NCI-H774 (cell line): Measurements from ENCODE around the gene VAMP4.
A peak's percentile ranks its signal among the peaks of the same experiment; 100 is the strongest.
"Not testable (repeated sequence)": the region's sequence is repeated elsewhere in the genome, so short reads cannot be mapped to it uniquely, and the experiment has no call there.

ENCODE experiments used
- DNase-seq: peaks from one replicate; lab custom pipeline; 2025; lab: John Stamatoyannopoulos, UW

VAMP4 gene

DNA sequence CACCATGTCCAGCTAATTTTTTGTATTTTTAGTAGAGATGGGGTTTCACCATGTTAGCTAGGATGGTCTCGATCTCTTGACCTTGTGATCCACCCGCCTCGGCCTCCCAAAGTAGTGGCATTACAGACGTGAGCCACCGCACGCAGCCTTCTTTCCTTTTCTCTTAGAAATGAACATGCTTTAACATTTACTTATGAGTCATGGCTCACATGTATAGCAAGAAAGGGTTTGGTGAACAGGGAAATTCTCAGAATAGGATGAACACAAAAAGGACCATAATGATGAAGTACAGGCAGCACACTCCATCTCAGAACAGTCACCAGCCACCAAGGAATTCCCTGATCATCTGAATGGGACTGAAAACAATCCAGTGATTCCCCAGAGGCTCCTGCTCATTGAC lies 9.4 kb upstream of the VAMP4 start:
- no peak for DNase-seq

DNA sequence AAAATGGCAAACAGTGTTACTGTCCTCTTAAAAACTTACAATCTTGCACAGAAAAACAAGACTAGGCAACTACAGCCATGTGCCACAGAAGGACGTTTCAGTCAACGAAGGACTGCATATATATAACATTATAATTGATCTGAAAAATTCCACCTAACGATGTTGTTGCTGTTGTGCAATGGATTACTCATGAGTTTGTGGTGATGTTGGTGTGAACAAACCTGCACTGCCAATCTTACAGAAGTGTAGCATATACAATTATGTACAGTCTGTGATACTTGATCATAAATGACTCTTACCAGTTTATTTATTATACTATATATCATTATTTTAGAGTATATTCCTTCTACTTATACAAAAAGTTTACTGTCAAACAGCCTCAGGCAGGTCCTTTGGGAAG lies 6.8 kb upstream of the VAMP4 start:
- DNase-seq, result no peak

DNA sequence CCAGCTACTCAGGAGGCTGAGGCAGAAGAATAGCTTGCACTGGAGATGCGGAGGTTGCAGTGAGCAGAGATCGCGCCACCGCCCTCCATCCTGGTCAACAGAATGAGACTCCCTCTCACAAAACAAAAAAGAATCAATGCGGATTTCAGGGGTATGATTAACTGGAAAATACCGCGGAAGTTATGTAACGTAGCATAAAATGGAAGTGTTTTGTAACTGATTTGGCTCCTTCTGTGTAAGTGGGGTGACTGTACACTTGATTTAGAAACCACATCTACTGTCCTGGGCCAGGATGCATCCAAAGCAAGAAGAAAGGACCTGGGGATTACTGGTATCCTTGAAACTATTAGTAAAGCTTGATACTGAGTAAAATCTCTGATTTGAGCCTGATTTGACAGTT lies 3.1 kb upstream of the VAMP4 start:
- no peak for DNase-seq

DNA sequence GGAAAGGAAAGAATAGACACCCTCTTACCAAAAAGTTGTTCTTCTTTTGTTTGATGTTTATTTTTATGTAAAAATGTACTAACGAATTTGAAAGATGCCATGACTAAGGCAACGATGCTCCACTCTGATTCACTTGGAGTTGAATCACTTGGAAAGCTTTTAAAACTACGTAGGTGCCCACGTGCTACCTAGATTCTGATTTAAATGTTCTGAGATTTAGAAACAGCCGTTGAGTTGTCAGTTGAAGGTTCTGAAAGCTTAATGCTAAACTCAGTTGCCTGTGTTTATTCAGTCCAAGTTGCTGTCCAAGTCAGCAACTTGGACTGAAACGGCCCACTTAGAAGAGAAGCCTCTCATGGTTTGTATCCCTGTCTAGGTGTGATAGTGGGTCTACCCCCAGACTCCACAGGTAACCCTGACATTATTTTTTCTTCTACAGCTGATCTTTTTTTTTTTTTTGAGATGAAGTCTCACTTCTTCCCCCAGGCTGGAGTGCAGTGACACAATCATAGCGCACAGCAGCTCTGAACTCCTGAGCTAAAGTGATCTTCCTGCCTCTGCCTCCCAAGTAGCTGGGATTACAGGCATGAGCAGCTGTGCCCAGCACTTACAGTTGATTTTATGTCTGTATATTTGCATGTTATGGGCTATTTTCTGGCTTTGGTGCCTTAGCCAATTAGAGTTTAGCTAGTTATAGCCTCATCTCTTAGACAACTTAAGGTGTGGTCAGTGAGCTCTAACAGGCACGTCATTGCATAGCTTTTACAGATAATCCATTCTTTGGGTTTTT lies 1.4 kb upstream of the VAMP4 start:
- DNase-seq, result no peak

DNA sequence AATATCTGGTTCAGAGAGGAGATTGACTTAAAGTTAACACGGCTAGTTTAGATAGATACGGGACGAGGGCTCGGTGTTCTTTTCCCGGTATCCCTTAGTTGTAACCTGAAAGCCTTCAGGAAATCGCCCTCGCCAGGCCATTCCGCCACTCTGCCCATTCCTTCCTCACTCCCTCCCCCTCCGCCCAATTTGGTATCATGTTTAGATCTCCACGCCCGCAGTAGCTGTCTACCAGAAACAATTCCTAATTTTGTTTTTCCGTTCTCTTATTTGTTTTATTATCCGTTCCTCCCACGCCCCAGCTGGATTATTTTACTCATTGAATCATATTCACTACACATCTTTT lies 685 bp upstream of the VAMP4 start:
- no peak for DNase-seq

DNA sequence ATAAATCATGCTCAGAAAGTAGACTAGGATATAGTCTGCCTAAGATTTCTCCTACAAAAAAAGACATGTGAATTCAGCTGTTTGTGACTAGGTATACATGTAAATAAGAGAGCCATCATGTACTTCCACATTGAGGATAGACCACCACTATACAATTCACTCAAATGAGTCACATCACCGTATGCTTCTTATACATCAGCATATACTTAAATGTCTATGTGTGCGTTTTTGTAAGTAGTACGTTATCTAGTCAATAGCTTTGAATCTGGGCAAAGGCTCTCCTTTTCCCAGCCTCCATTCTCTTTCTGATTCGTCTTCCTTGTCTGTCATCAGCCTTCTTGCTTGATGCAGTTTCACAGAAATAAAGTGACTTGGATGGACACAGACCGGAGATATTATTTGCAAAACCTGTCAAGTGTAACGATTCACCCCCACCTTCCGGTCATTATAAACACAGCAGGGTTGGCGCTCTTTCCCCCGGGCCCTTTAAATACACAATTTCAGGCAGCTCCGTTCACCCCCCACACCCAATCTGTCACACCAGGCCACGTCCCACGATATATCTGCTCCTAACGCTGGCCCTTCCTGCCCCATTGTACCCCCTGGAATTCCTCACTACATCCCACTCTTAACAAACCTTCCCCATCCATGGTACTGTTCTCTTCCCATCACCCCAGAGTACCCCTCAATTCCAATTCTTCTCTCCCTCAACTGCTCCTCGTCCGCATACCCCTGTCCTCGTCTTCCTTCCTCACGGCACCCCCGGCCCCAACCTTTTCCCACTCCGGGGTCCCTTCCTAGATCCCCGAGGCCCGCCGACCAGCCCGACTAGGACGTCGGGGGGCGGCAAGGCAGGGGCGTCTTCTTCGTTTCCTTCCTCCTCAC lies 636 bp downstream of the VAMP4 start:
- peak; percentile 9 for DNase-seq

DNA sequence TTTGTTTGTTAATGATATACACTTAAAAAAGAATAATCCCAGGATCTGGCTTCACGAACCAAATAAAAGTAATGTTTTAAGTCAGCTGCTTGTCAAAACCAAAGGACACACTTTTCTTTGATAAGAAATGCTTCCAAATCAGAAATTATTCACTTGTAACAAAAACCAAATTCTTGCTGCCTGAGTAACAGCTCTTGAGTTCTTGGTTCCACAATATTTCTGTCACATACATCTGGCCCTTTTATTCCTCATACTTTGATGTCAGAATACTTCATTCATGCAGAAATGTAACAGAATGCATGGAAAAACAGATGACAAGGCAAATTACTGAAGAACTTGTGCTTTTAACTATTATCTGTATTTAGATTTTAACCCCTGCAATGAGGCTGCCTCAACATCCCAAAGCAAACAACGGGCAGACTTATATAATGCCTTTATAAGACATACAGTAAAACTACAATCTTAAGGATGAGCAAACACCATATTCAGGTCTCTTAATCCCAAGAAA lies 1.5 kb downstream of the VAMP4 start:
- no peak for DNase-seq

DNA sequence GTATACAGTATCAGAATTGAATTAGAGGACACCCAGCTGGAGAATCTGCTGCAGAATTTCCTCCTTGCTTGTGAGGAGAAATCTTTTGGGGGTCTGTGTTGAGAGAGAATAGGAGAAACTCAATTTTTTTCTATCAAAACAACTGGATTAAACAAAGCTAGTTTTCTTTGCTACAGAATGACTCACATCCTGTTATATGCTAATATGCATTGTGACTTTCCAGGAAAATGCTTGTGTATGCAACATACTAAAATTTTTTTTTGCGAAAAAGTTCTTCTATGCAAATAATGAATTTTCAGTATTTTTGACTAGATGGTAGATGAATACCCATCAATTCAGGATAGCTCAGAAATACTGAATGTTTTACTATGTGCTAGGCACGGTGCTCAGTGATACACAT lies 2.2 kb downstream of the VAMP4 start:
- no peak for DNase-seq

DNA sequence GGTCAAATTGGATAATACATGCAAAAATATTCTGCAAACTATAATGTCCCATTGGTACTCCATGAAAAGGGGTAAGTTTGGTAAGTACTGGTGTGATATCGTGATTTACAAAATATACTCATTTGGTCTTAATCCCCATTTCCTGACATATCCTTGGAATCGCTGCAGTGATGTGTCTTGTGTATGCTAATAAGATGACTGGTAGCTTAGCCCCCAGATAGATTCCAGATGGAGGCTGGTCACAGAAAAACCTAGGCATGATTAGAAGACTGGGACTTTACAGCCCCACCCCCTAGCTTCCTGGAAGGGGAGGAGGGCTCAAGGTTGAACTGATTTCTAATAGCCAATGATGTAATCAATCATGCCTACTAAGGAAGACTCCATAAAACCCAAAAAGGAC lies 3.0 kb downstream of the VAMP4 start:
- DNase-seq, result no peak

DNA sequence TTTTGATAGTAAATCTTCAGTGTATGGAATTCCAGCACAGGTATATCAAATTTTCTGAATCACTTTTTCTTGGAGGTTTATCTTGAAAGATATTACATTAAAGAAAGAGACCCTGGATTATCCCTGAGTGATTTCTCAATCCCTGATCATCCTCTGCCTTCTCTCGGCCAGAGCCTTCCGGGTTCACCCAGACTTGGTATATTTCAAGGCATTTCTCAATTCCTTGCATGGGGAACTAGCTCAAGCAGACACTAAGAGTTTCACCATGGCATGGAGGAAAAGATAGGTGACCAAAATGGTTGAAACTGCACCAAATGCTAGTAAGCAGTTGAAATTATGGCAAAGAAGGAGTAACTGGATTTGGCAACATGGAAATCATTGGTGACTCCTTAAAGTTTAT lies 5.7 kb downstream of the VAMP4 start:
- DNase-seq, result no peak

DNA sequence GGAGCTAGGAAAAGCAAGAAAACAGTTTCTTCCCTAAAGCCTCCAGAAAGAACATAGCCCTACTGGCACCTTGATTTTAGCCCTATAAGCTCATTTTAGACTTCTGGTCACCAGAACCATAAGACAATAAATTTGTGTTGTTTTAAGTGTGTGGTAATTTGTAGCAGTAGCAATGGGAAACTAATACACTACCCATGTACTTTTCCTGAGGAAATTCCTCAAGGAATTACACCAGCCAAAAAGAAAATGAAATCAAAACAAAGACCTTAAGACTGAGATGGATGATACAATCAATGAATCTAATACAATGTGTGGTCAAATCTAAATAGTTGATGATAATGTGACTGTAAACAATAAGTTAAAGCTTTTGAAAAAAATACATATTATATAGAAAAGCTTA lies 11.8 kb downstream of the VAMP4 start:
- DNase-seq, result no peak

DNA sequence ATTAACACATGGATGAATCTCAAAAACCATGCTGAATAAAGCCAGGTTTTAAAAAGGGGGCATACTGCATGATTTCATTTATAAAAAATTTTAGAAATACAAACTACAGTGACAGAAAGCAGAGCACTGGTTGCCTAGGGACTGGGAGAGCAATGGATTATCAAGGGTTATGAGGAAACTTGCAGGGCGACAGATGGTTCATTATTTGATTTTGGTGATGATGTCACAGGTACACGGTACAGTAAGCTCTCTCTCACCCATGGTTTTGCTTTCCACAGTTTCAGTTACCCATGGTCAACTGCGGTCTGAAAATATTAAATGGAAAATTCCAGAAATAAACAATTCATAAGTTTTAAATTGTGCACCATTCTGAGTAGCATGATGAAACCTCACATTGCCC lies 14.1 kb downstream of the VAMP4 start:
- DNase-seq, result no peak

DNA sequence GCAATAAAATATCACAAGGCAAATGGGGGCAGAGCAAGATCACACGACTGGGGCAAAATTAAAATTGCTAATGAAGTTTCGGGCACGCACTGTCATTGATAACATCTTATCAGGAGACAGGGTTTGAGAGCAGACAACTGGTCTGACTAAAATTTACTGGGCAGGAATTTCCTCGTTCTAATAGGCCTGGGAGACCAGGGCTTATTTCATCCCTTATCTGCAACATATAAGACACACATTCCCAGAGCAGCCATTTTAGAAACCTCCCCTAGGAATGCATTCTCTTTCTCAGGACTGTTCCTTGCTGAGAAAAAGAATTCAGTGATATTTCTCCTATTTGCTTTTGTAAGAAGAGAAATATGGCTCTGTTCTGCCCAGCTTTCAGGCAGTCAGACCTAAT lies 18.7 kb downstream of the VAMP4 start:
- DNase-seq, result not testable (repeated sequence)

DNA sequence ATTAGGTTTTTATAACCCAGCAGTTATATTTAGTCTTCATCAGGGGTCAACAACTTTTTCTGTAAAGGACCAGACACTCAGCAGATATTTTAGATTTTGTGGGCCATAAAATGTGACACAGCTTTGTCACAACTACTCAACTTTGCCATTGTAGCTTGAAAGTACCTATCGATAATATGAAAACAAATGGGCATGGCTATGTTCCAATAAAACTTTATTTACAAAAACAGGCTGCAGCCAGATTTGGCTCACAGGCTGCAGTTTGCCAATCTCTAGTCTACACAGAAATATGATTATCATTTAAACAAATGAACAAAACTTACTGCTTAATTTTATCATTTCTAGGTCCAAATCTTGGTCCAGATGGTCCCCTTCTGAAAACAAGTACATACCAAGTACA lies 23.0 kb downstream of the VAMP4 start:
- DNase-seq, result no peak

DNA sequence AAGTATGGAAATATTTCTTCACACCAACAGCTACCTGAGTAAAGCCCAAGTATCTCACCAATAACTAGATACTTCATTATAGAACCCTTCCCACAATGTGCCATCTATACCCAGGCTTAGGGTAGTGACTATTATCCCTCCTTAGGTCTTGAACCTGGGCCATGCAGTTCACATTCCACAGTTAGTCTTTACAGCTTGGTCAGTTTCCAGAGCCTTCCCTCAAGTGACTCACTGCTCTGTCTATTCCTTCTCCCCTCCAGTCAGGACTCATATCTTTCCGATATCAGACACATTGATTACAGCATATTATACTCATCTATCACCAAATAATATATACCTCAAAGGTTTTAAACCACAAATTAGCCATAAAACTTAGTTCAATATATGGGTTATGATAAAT lies 23.6 kb downstream of the VAMP4 start:
- no peak for DNase-seq

DNA sequence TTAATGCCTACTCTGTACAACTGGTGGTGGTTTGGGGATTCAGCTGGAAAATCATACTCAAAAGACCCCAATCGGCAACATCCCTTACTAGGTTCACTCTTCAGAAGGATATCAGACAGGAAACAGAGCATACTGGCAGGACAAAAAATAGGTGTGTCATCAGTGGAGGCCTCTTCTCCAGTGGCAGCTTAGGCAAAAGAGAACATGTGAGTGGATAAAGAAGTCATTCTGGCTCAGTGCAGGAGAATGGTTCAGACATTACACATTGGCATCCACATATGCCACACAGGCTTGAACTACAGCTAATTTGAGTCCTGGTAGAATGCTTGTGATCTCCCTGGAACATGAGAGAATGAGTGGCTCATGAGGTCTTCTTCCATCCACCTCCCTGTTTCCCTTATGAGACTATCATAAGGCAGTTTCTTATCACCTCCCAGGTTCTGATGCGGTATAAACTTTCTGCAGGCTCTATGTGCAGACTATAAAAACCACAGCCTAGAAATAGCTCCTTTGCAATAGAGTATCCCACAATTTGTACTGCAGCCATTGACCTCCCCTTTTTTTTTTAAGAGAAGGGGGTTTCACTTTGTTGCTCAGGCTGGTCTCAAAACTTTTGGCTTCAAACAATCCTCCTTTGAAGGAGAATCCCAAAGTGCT lies 24.7 kb downstream of the VAMP4 start:
- no peak for DNase-seq

DNA sequence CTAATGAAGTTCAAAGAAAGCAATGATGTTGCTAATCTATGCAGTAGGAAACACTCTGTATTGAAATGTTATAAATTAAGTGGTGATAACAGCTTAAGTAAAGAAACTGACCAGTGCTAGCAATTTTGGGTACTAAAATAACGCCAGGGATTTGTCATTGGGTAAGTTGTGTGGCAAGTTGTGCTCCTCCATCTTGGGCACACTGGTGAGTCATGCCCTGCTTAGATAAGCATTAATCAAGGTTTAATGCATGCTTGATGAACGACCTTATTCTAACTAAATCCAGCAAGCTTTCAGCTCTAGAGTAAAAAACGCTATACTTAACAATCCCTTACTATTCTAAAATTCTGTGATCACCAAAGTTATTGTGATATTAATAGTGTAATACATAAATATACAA lies 25.2 kb downstream of the VAMP4 start:
- no peak for DNase-seq

DNA sequence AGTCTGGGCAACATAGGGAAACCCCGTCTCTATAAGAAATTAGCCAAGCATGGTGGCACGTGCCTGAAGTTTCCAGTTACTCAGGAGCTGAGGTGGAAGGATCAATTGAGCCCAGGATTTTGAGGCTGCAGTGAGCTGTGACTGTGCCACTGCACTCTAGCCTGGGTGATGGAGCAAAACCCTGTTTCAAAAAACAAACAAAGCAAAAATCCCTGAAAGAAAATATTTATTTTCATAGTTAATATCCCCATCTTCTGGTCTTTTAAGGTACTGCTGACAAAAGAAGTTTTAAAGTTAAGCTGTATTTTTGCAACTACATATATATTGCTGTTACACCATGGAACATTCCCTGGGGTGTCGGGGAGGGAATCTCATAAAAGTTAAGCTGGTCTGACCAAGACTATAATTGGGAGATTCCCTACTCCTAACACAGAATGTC lies 26.0 kb downstream of the VAMP4 start:
- no peak for DNase-seq

DNA sequence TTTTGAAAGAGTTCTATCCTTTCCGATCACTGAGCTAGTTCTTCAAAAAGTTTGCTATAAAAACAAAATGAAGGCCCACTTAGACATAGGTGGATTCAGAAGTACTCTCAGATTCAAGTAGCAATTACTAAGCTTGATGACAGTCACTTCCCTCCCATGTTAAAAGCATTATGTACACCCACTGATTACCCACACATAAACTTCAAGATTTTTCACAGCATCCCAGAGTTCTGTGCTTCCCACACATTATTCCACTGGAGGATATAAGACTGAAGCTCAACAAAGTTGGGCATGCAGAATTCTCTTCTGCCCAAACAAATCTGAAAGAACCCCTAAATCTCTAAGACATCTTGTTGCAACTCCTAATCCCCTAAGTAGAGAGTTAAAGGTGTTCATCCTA lies 29.5 kb downstream of the VAMP4 start:
- DNase-seq, result no peak

DNA sequence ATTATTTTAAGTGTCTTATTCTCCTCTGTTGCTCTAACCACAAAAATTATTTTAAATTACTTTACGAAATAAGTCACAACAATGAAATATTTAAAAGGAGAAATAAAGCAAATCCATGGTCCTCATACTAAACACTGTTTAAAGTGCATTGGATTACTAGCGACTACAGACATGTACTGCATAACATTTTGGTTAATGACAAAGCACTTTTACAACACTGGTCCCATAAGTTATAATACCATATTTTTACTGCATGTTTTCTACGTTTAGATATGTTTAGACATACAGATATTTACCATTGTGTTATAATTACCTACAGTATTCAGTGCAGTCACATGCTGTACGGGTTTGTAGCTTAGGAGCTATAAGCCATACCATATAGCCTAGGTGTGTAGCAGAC lies 30.2 kb downstream of the VAMP4 start:
- DNase-seq, result no peak

DNA sequence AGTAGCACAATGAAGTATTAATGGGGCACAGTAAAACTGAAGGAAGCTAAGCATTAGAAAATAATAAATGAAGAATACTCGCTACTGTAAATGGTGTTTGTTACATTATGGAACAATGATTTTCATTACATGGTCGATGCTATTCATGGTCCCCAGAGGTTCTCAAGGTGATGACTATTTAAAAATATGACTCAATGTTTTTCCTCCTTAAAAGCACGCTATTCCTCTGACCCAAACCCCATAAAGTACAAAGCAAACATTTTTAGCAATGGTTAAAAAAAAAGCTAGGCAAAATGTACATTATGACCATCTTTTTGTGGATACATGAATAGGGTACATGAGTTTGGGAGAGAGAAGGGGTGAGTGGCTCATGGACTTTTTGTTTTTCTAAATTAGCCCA lies 34.3 kb downstream of the VAMP4 start:
- no peak for DNase-seq

DNA sequence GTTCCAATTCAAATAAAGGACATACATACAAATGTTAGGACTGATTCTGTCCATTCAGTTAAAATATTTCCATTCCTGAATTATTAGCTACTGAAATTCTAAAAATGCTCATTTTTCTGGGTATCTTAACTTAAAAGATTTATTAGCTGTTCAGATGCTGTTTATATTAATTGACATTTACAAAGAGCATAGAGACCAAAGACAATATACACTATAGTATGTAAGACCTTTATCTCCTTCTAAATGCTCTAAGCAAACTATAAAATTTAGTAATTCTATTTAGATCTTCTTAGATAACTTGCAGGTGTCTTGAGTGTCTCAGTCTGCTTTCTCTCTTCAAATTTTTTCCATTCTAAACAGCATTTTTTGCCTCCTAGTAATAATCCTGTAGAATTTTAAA lies 39.3 kb downstream of the VAMP4 start:
- no peak for DNase-seq

DNA sequence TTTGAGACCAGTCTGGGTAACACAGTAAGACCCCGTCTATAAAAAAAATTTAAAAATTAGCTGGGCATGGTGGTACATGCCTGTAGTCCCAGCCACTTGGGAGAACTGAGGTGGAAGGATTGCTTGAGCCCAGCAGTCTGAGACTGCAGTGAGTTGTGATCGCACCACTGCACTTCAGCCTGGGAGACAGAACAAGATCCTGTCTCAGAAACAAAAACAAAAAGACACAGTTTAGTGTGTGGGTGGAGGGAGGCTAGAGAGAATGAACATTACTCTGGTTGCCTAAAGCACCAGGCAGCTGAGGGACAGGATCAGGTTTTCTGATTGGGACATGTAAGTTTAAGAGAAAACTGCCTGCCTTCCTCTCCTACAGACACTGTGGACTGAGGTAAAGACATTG lies 42.3 kb downstream of the VAMP4 start:
- DNase-seq, result no peak
